Measurements from ENCODE around the gene PCNX3. TPM values are rescaled to one million over a fixed set of nuclear protein-coding genes. Genes with fewer than 3 reads are reported as not detected.

Gene PCNX3
- total and polyA plus RNA-seq, 3 experiments from 2014 or later = 8.5 to 53.1 (median 46.4) TPM

GRCh38 chr11:65611758-65612603 is 3.6 kb upstream of the PCNX3 start:
- peaks cover 42 to 64% (median 48%) of the 10 kb centered on the region in 3 donors for H3K4me1 Mint-ChIP-seq
- H3K4me3 Mint-ChIP-seq = peak overlapping the region; percentile 83 to 98 (median 90)
- H3K9me3 Mint-ChIP-seq = no peaks in the 10 kb centered on the region
- CTCF ChIA-PET = interaction anchor here (1.0 to 2.2 kb wide), 4 partner anchors 24 to 490 kb away, joined by 3 to 6 read pairs (median 4); partner anchors contain the start of genes FAU and MRPL49
- peak overlapping the region; percentile 93 for H3K4me3 ChIP-seq (ENCODE audit: low read length)
- no peak for DNase-seq
- no peaks in the 10 kb centered on the region for H3K27me3 ChIP-seq (ENCODE audit: insufficient read depth, low read length, poor library complexity, severe bottlenecking)
- POLR2A ChIA-PET = no interaction called here
- H3K27ac ChIP-seq (ENCODE audit: low read depth, low read length) = peak overlapping the region; percentile 43
- H3K36me3 ChIP-seq (ENCODE audit: insufficient read depth, low read length) = peaks cover 2% of the 10 kb centered on the region
- no peaks in the 10 kb centered on the region for H3K9me3 ChIP-seq (ENCODE audit: low read length)
- H3K27ac Mint-ChIP-seq = peak overlapping the region; percentile 83 to 99 (median 95)
- peaks cover 43% of the 10 kb centered on the region for H3K4me1 ChIP-seq (ENCODE audit: insufficient read depth, low read length)
- H3K36me3 Mint-ChIP-seq = peaks cover 0 to 65% (median 0%) of the 10 kb centered on the region in 3 donors
- no peaks in the 10 kb centered on the region for H3K27me3 Mint-ChIP-seq

GRCh38 chr11:65612691-65613090 is 2.9 kb upstream of the PCNX3 start:
- ChIA-PET POLR2A (interaction anchor here (1.0 to 1.7 kb wide), 2 partner anchors 19 to 35 kb away, joined by 3 to 8 read pairs; no protein-coding TSS in a partner anchor), CTCF (interaction anchor here (1.0 to 1.3 kb wide), 4 partner anchors 19 to 490 kb away, joined by 3 to 5 read pairs (median 3); partner anchors contain the start of genes FAU and MRPL49)
- peak overlapping the region; percentile 83 to 98 (median 90) for H3K4me3 Mint-ChIP-seq
- H3K4me1 Mint-ChIP-seq = peaks cover 43 to 71% (median 54%) of the 10 kb centered on the region in 3 donors
- H3K27ac Mint-ChIP-seq = peak overlapping the region; percentile 83 to 99 (median 94)
- no peaks in the 10 kb centered on the region for H3K9me3 Mint-ChIP-seq
- H3K27me3 Mint-ChIP-seq = no peaks in the 10 kb centered on the region
- Histone ChIP-seq H3K27me3 (ENCODE audit: insufficient read depth, low read length, poor library complexity, severe bottlenecking) (no peaks in the 10 kb centered on the region), H3K4me1 (ENCODE audit: insufficient read depth, low read length) (peaks cover 50% of the 10 kb centered on the region), H3K27ac (ENCODE audit: low read depth, low read length) (peak overlapping the region; percentile 91), H3K4me3 (ENCODE audit: low read length) (peak overlapping the region; percentile 93), H3K36me3 (ENCODE audit: insufficient read depth, low read length) (peaks cover 6% of the 10 kb centered on the region), H3K9me3 (ENCODE audit: low read length) (no peaks in the 10 kb centered on the region)
- DNase-seq = no peak
- H3K36me3 Mint-ChIP-seq = peaks cover 0 to 65% (median 0%) of the 10 kb centered on the region in 3 donors

- Mint-ChIP-seq H3K27ac (peak overlapping the region; percentile 67 to 100 (median 95)), H3K36me3 (peaks cover 0 to 64% (median 0%) of the 10 kb centered on the region in 3 donors), H3K4me1 (peaks cover 43 to 73% (median 54%) of the 10 kb centered on the region in 3 donors), H3K4me3 (peak overlapping the region; percentile 83 to 98 (median 90)), H3K27me3 (no peaks in the 10 kb centered on the region), H3K9me3 (no peaks in the 10 kb centered on the region)
- Histone ChIP-seq H3K27ac (ENCODE audit: low read depth, low read length) (peak overlapping the region; percentile 91), H3K4me3 (ENCODE audit: low read length) (peak overlapping the region; percentile 93), H3K27me3 (ENCODE audit: insufficient read depth, low read length, poor library complexity, severe bottlenecking) (no peaks in the 10 kb centered on the region), H3K36me3 (ENCODE audit: insufficient read depth, low read length) (peaks cover 12% of the 10 kb centered on the region), H3K9me3 (ENCODE audit: low read length) (no peaks in the 10 kb centered on the region), H3K4me1 (ENCODE audit: insufficient read depth, low read length) (peaks cover 50% of the 10 kb centered on the region)
- CTCF ChIA-PET = interaction anchor here (1.0 to 2.5 kb wide), 7 partner anchors 19 to 491 kb away, joined by 3 to 28 read pairs (median 5); partner anchors contain the start of genes FAU, MRPL49 and RELA
- no peak for DNase-seq
- POLR2A ChIA-PET = interaction anchor here (0.6 to 3.7 kb wide), 6 partner anchors 19 to 72 kb away, joined by 3 to 32 read pairs (median 6); partner anchors contain the start of genes FAM89B and RELA
These were observed 2.3 kb upstream of the PCNX3 start for GRCh38 chr11:65613091-65613928.

GRCh38 chr11:65615950-65616574 is 486 bp downstream of the PCNX3 start:
- Histone ChIP-seq H3K4me3 (ENCODE audit: low read length) (peak overlapping the region; percentile 67), H3K27ac (ENCODE audit: low read depth, low read length) (peak overlapping the region; percentile 70), H3K36me3 (ENCODE audit: insufficient read depth, low read length) (peaks cover 12% of the 10 kb centered on the region), H3K4me1 (ENCODE audit: insufficient read depth, low read length) (peaks cover 38% of the 10 kb centered on the region), H3K9me3 (ENCODE audit: low read length) (no peaks in the 10 kb centered on the region), H3K27me3 (ENCODE audit: insufficient read depth, low read length, poor library complexity, severe bottlenecking) (no peaks in the 10 kb centered on the region)
- POLR2A ChIA-PET = interaction anchor here (0.6 to 3.7 kb wide), 18 partner anchors 10 to 275 kb away, joined by 3 to 32 read pairs (median 8); partner anchors contain the start of genes CCDC85B, CFL1, EHBP1L1 and FAM89B
- peaks cover 26 to 62% (median 31%) of the 10 kb centered on the region in 3 donors for H3K4me1 Mint-ChIP-seq
- H3K36me3 Mint-ChIP-seq = peaks cover 0 to 59% (median 2%) of the 10 kb centered on the region in 3 donors
- peak overlapping the region; percentile 88 to 100 (median 99) for H3K27ac Mint-ChIP-seq
- DNase-seq = peak in 2 of 5 donors; percentile 18 to 47
- CTCF ChIA-PET = interaction anchor here (1.1 to 2.6 kb wide), 11 partner anchors 9 to 244 kb away, joined by 3 to 28 read pairs (median 6); partner anchors contain the start of genes EHBP1L1, KAT5, MUS81 and RELA
- no peaks in the 10 kb centered on the region for H3K9me3 Mint-ChIP-seq
- no peaks in the 10 kb centered on the region for H3K27me3 Mint-ChIP-seq
- H3K4me3 Mint-ChIP-seq = peak overlapping the region; percentile 89 to 99 (median 97)

- Mint-ChIP-seq H3K4me1 (peaks cover 26 to 58% (median 31%) of the 10 kb centered on the region in 3 donors), H3K9me3 (no peaks in the 10 kb centered on the region), H3K27ac (peak overlapping the region; percentile 74 to 99 (median 94)), H3K27me3 (no peaks in the 10 kb centered on the region), H3K4me3 (peak overlapping the region; percentile 89 to 96 (median 91)), H3K36me3 (peaks cover 0 to 64% (median 2%) of the 10 kb centered on the region in 3 donors)
- peak overlapping the region; percentile 62 for H3K4me3 ChIP-seq (ENCODE audit: low read length)
- peaks cover 16% of the 10 kb centered on the region for H3K36me3 ChIP-seq (ENCODE audit: insufficient read depth, low read length)
- H3K4me1 ChIP-seq (ENCODE audit: insufficient read depth, low read length) = peaks cover 32% of the 10 kb centered on the region
- no peak for DNase-seq
- ChIA-PET POLR2A (interaction anchor here (0.6 to 3.7 kb wide), 6 partner anchors 22 to 242 kb away, joined by 3 to 32 read pairs (median 4); partner anchors contain the start of genes CFL1, FAM89B and SIPA1), CTCF (interaction anchor here (1.1 to 2.6 kb wide), 2 partner anchors 75 to 95 kb away, joined by 5 to 16 read pairs; partner anchors contain the start of gene KAT5)
- H3K27ac ChIP-seq (ENCODE audit: low read depth, low read length) = peak overlapping the region; percentile 70
- H3K9me3 ChIP-seq (ENCODE audit: low read length) = no peaks in the 10 kb centered on the region
- no peaks in the 10 kb centered on the region for H3K27me3 ChIP-seq (ENCODE audit: insufficient read depth, low read length, poor library complexity, severe bottlenecking)
These were observed 1.0 kb downstream of the PCNX3 start for GRCh38 chr11:65616575-65617001.

- DNase-seq = no peak
- H3K4me3 Mint-ChIP-seq = peak overlapping the region; percentile 89 to 96 (median 91)
- CTCF ChIA-PET = interaction anchor here (1.1 to 2.6 kb wide), 2 partner anchors 76 to 94 kb away, joined by 5 to 16 read pairs; partner anchors contain the start of gene KAT5
- Histone ChIP-seq H3K9me3 (ENCODE audit: low read length) (no peaks in the 10 kb centered on the region), H3K4me1 (ENCODE audit: insufficient read depth, low read length) (peaks cover 25% of the 10 kb centered on the region), H3K27ac (ENCODE audit: low read depth, low read length) (peak overlapping the region; percentile 70), H3K36me3 (ENCODE audit: insufficient read depth, low read length) (peaks cover 16% of the 10 kb centered on the region), H3K27me3 (ENCODE audit: insufficient read depth, low read length, poor library complexity, severe bottlenecking) (no peaks in the 10 kb centered on the region), H3K4me3 (ENCODE audit: low read length) (no peak overlapping the region)
- H3K36me3 Mint-ChIP-seq = peaks cover 0 to 67% (median 3%) of the 10 kb centered on the region in 3 donors
- POLR2A ChIA-PET = interaction anchor here (0.6 to 3.7 kb wide), 4 partner anchors 35 to 241 kb away, joined by 3 to 32 read pairs (median 4); partner anchors contain the start of genes CFL1 and FAM89B
- no peaks in the 10 kb centered on the region for H3K9me3 Mint-ChIP-seq
- H3K27me3 Mint-ChIP-seq = no peaks in the 10 kb centered on the region
- H3K4me1 Mint-ChIP-seq = peaks cover 21 to 54% (median 24%) of the 10 kb centered on the region in 3 donors
- H3K27ac Mint-ChIP-seq = peak overlapping the region; percentile 74 to 99 (median 94)
These were observed 1.7 kb downstream of the PCNX3 start for GRCh38 chr11:65617136-65617850.

All from CD8-positive, alpha-beta memory T cell (primary cell).